Stomach (tissue), 4 donors: ENCODE results near the gene TBX4.

Experiments
- CTCF ChIP-seq, 7 experiments: fragments of 450-650 bp in 4 of 7; fragments of 200-600 bp in 3 of 7; sonication (generic) in 3 of 7; IDR thresholded peaks; one replicate each; pipeline ENCODE4 v1.5.1; 2016 to 2019; ENCODE audit warnings: antibody characterized with exemption in 7 of 7, control low read depth in 2 of 7, mild to moderate bottlenecking in 1 of 7
- POLR2A ChIP-seq, 4 donors: fragments of 450-650 bp; IDR thresholded peaks; one replicate each; pipeline ENCODE4 v1.6.1; 2016; ENCODE audit warnings: antibody characterized with exemption in 4 of 4, control low read depth in 2 of 4, mild to moderate bottlenecking in 1 of 4, moderate library complexity in 1 of 4
- POLR2AphosphoS5 ChIP-seq, 3 donors: sonication (generic); formaldehyde crosslinking; IDR thresholded peaks; one replicate each; pipeline ENCODE4 v1.6.1; 2016; ENCODE audit warnings: antibody characterized with exemption in 3 of 3

GRCh38 chr17:61510237-61510636 is 58.0 kb downstream of the TBX4 start:
- TF ChIP-seq CTCF (IDR thresholded peaks at IDR 0.05) (no peak), POLR2AphosphoS5 (IDR thresholded peaks at IDR 0.05) (no peak), POLR2A (IDR thresholded peaks at IDR 0.05) (no peak)
